ENCODE results near the gene REEP3. TPM values are rescaled to one million over a fixed set of nuclear protein-coding genes. Genes with fewer than 3 reads are reported as not detected.

The REEP3 gene
- total and polyA plus RNA-seq, 2 of the 4 experiments (the other 2 are of a cell fraction) = 11.7 to 28.9 TPM

DNA sequence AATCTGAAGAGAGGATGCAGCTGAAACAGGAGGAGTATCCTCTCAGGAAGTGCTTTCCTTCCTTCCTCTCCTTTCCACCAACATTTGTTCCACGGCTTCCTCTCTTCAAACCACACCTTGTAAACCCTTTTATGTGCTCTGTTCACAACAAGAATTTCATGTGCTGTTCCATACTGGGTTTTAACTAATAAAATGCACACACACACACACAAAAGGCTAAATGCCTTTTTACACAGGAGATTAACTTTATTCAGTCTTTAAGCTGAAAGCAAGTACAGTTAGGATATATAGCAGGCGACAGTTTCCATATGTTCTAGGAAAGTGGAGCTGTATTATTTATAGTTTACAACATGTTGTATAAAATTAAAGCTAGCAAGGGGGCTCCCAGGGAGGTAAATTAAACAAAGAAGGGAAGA is 106.7 kb downstream of the REEP3 start:
- BruUV-seq (replicated peaks) = no TSS peak

More for the DNA sequence above, 106.7 kb downstream of the REEP3 start:
- no peak overlapping the region; the same call in 1 of the 2 replicates for H2BK120ac ChIP-seq (ENCODE audit: low read depth, low read length)
- ATAC-seq (ENCODE audit: low read depth) (no peak), DNase-seq (no peak)
- H4K8ac ChIP-seq (ENCODE audit: low read depth in 2 of 2, low read length in 2 of 2) = peak overlapping the region in 1 of 2 experiments; percentile 57; a peak in 2 of 4 replicates
- H4K20me1 ChIP-seq (ENCODE audit: insufficient read depth, low read length) = no peaks in the 10 kb centered on the region
- H2BK5ac ChIP-seq (ENCODE audit: low read depth, low read length, poor library complexity, severe bottlenecking) = no peak overlapping the region
- H3K4ac ChIP-seq (ENCODE audit: low read depth, low read length) = peak overlapping the region; percentile 6; the same call in 1 of the 2 replicates
- H2BK15ac ChIP-seq (ENCODE audit: low read depth, low read length) = no peak overlapping the region
- H3K9me1 ChIP-seq (ENCODE audit: insufficient read depth, low read length) = peaks cover 9% of the 10 kb centered on the region
- no peaks in the 10 kb centered on the region for H3K9me3 ChIP-seq (ENCODE audit: control insufficient read depth, insufficient read depth, low read length)
- no peak overlapping the region for H3K27ac ChIP-seq (ENCODE audit: insufficient read depth, low read length)
- H3K4me1 ChIP-seq (ENCODE audit: control insufficient read depth, insufficient read depth, low read length) = 0 out of 2 replicates have a peak, but pooled peaks cover 3% of the 10 kb centered on the region
- CTCF ChIA-PET = interaction anchor here (0.6 to 4.0 kb wide), 7 partner anchors 74 to 462 kb away, joined by 3 to 35 read pairs (median 3); no protein-coding TSS in a partner anchor
- intact Hi-C loops (cut with micrococcal nuclease) = loop anchor here (2.0 to 10.0 kb wide), 4 partner anchors 93 to 1033 kb away; partner anchors contain the start of gene JMJD1C
- 50% methylated on average over 1 of the region's 2 CpGs; no CpG with 5 or more reads in 1 of the 2 experiments for whole genome bisulfite sequencing, 2 experiments (ENCODE audit: extremely low coverage in 2 of 2, insufficient read length in 1 of 2)
- no peak overlapping the region for H4K91ac ChIP-seq (ENCODE audit: insufficient read depth, low read depth, low read length)
- POLR2A ChIA-PET (ENCODE audit: unreplicated experiment) = interaction anchor here (0.7 kb wide), 1 partner anchor 360 kb away, joined by 5 read pairs; no protein-coding TSS in a partner anchor
- peak overlapping the region; percentile 30; the same call in 1 of the 2 replicates for H3K14ac ChIP-seq (replicated peaks; ENCODE audit: low read depth, low read length)
- in situ Hi-C loops (cut with MboI; ENCODE audit: low sequenced_read_pairs) = no loop called here
- peaks cover 0 to 8% of the 10 kb centered on the region in 2 experiments; a peak in 2 of 4 replicates for H3K79me1 ChIP-seq (ENCODE audit: low read depth in 1 of 2, low read length in 2 of 2)
- no peak overlapping the region for H3K4me2 ChIP-seq (ENCODE audit: low read depth, low read length)
- no peak for TF ChIP-seq FOS (IDR thresholded peaks at IDR 0.05; ENCODE audit: low read depth, low read length)
- TF ChIP-seq RAD21 (IDR thresholded peaks at IDR 0.05; ENCODE audit: low read length) = no peak
- no peak for TF ChIP-seq RCOR1 (IDR thresholded peaks at IDR 0.05; ENCODE audit: insufficient replicate concordance, low read length)
- no peak for TF ChIP-seq CHD1 (IDR thresholded peaks at IDR 0.05; ENCODE audit: low read depth, low read length)
- TF ChIP-seq, protein P1, sequence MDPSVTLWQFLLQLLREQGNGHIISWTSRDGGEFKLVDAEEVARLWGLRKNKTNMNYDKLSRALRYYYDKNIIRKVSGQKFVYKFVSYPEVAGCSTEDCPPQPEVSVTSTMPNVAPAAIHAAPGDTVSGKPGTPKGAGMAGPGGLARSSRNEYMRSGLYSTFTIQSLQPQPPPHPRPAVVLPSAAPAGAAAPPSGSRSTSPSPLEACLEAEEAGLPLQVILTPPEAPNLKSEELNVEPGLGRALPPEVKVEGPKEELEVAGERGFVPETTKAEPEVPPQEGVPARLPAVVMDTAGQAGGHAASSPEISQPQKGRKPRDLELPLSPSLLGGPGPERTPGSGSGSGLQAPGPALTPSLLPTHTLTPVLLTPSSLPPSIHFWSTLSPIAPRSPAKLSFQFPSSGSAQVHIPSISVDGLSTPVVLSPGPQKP (IDR thresholded peaks at IDR 0.05; ENCODE audit: borderline replicate concordance, low read depth, low read length) = no peak
- TF ChIP-seq, protein P2, sequence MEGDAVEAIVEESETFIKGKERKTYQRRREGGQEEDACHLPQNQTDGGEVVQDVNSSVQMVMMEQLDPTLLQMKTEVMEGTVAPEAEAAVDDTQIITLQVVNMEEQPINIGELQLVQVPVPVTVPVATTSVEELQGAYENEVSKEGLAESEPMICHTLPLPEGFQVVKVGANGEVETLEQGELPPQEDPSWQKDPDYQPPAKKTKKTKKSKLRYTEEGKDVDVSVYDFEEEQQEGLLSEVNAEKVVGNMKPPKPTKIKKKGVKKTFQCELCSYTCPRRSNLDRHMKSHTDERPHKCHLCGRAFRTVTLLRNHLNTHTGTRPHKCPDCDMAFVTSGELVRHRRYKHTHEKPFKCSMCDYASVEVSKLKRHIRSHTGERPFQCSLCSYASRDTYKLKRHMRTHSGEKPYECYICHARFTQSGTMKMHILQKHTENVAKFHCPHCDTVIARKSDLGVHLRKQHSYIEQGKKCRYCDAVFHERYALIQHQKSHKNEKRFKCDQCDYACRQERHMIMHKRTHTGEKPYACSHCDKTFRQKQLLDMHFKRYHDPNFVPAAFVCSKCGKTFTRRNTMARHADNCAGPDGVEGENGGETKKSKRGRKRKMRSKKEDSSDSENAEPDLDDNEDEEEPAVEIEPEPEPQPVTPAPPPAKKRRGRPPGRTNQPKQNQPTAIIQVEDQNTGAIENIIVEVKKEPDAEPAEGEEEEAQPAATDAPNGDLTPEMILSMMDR (conservative IDR thresholded peaks at IDR 0.05; ENCODE audit: low read depth, low read length) = no peak
- TF ChIP-seq, protein P3, sequence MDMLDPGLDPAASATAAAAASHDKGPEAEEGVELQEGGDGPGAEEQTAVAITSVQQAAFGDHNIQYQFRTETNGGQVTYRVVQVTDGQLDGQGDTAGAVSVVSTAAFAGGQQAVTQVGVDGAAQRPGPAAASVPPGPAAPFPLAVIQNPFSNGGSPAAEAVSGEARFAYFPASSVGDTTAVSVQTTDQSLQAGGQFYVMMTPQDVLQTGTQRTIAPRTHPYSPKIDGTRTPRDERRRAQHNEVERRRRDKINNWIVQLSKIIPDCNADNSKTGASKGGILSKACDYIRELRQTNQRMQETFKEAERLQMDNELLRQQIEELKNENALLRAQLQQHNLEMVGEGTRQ (IDR thresholded peaks at IDR 0.05; ENCODE audit: low read depth, low read length) = no peak
- TF ChIP-seq SMC3 (IDR thresholded peaks at IDR 0.05; ENCODE audit: low read depth, low read length) = no peak
- H3K18ac ChIP-seq (ENCODE audit: low read depth, low read length) = peak overlapping the region; percentile 9
- dilution Hi-C loops (cut with HindIII; ENCODE audit: low sequenced_read_pairs, unreplicated experiment) = no loop called here
- H2AK5ac ChIP-seq (ENCODE audit: low read depth, low read length) = no peak overlapping the region
- H2AFZ ChIP-seq (replicated peaks; ENCODE audit: low read length, poor library complexity) = no peak overlapping the region
- H3K36me3 ChIP-seq (ENCODE audit: control insufficient read depth, insufficient read depth, low read length) = no peaks in the 10 kb centered on the region
- no peak overlapping the region for H2AK9ac ChIP-seq (replicated peaks; ENCODE audit: low read depth, low read length, poor library complexity)
- 0 out of 2 replicates have a peak overlapping the region, but pooled peaks have one; percentile 32 for H2BK20ac ChIP-seq (ENCODE audit: low read depth, low read length)
- H3K4me3 ChIP-seq (ENCODE audit: insufficient read depth, low read depth, low read length) = no peak overlapping the region
- H3K9ac ChIP-seq (ENCODE audit: low read depth, low read length) = no peak overlapping the region
- no peaks in the 10 kb centered on the region for H3K27me3 ChIP-seq (ENCODE audit: control insufficient read depth, insufficient read depth, low read length)
- no peak overlapping the region for H3K56ac ChIP-seq (ENCODE audit: extremely low read depth, insufficient read depth, low read length)
- H3K23ac ChIP-seq (ENCODE audit: low read depth, low read length) = peak overlapping the region; percentile 58; the same call in 1 of the 2 replicates
- H4K5ac ChIP-seq (ENCODE audit: low read depth, low read length) = peak overlapping the region; percentile 10; the same call in 1 of the 2 replicates

Data from IMR-90 (cell line).